Activated gamma-delta T cell treated with Interleukin-2 at 50 U/mL for 16 hours (primary cell): ENCODE results near the gene CLEC2L.
"Not testable (repeated sequence)": the region's sequence is repeated elsewhere in the genome, so short reads cannot be mapped to it uniquely, and the experiment has no call there.

Experiments
- DNase-seq: peaks from one replicate; pipeline ENCODE4 v3.0.0-alpha.2; 2020

CLEC2L gene

DNA sequence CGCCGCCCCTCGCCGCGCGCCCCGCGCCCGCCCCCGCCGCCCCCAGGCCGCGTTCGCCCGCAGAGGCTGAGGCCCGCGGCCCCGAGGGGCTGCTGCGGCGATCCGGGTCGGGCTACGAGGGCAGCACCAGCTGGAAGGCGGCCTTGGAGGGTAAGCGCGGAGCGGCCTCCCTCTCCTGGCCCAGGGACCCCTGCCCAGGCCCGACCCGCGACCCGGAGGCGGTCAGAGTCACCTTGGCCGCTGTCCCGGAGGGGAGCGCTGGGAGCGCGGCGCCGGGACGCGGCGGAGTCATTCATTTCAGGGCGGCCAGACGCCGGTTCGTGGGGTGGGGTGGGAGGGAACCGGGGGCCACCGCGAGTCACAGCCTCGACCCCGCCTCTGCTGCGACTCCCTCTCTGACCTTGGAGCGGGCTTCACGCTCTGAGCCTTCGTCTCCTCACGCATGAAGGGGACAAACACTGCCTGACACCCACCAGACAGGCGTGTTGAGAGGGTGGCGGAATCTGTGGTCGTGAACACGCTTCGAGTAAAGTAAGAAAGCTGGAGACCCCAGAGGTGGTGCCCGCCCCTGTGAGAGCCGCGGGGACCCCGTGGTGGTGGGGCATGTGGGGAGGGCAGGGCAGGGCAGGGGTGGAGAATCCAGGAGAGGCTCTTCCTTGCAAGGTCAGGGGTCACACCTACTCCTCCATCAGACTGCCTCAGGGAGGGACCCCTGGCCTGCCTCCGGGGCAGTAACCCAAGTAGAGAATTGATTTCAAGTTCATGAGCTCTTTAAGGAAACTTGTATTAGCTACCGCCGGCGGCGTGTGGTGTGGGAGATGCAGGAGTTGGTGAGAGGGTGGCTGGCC, 707 bp downstream of the CLEC2L start:
- DNase-seq = no peak

GRCh38 chr7:139525239-139525638, 1.8 kb downstream of the CLEC2L start:
- no peak for DNase-seq

DNA sequence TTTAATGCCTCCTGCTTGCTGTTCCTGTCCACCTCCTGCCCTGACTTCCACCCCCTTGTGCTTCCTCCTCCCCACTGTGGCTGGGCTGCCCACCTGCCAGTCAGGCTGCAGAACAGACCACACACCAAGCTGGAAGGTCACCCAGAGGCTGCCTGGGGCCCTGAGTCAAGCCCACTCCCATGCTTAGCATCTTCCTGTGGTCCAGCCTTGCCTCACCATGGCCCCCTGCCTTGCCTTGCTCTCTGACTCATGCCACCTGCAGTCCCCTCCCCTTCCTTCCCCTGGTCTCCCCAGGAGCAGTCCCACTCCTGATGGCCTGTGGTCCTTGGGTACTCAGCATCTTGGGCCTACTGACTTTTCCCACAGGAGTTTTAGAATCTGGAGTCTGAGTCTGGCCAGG, 2.3 kb downstream of the CLEC2L start:
- no peak for DNase-seq

- DNase-seq = no peak
These were observed 3.4 kb downstream of the CLEC2L start for GRCh38 chr7:139526578-139527544.

DNA sequence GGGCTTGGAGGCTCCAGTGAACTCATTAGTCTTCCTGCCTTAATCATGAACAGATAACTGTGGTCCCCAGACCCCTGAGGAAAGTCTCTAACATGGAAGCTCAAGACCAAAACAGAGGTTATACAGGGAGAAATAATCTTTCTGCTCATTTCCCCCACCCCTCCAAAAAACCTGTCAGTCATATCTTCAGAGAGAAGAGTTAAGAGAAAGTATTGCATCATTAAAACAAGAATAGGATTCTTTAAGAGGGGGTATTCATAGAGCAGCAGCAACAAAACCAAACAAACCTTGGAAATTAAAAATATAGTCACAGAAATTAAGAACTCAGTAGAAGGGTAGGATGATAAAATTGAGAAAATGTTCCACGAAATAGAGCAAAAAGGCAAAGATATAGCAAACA, 7.6 kb downstream of the CLEC2L start:
- no peak for DNase-seq

DNA sequence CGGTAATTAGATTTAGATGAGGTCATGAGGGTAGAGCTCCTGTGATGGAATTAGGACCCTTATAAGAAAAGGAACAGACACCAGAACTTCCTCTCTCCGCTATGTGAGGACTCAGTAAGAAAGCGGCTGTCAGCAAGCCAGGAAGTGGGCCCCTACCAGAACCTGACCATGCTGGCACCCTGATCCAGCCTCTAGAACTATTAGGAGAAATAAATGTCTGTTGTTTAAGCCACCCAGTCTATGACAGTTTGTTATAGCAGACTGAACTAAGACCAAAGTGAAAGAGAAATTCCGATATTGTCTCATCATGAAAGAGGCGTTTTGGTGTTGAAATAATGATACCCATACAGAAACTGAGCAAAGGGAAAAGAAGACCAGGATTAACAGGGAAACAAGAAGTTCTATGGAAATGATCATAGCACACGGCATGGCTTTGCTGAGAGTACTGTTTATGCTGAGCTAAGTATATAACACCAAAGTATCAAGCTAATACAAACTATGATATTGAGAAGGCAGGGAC, 9.2 kb downstream of the CLEC2L start:
- DNase-seq = no peak

GRCh38 chr7:139534096-139534495, 10.6 kb downstream of the CLEC2L start:
- no peak for DNase-seq

- no peak for DNase-seq
These were observed 11.6 kb downstream of the CLEC2L start for GRCh38 chr7:139534966-139535651.

- DNase-seq = no peak
These were observed 12.7 kb downstream of the CLEC2L start for GRCh38 chr7:139536152-139536551.

DNA sequence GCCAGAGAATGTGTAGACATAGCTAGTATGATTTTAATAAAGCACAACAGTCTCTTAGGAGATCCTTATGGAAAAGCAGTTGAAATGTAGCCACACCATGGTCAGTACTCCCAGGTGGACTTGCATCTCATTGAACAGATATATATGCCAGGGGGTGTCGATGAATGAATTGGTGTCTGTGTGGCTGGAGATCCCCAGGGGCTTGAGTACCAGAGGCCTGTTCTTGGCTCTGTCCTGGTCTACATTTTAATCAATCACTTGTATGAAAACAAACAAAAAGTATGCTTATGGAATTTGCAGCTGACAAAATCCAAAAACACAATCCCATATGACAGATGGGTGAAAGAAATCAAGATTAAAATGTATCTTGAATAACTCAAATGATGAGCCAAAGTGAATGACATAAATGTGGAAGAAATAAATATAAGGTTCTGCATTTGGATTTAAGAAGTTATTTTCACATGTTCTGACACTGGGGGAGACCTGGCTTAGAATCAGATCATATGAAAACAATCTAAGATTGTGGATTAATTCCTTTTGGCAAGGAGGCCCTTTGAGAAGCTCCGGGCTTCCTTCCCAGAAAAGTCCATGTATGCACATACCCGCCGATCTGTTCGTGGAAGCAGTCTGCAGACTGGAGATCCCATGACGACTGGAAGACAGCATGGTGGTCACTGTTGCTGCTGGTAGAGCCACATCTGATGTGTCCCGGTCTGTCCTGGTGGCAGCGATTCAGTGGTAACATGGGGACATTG, 15.6 kb downstream of the CLEC2L start:
- no peak for DNase-seq

GRCh38 chr7:139540203-139540602, 16.7 kb downstream of the CLEC2L start:
- DNase-seq = no peak

GRCh38 chr7:139541600-139542307, 18.3 kb downstream of the CLEC2L start:
- DNase-seq = no peak

DNA sequence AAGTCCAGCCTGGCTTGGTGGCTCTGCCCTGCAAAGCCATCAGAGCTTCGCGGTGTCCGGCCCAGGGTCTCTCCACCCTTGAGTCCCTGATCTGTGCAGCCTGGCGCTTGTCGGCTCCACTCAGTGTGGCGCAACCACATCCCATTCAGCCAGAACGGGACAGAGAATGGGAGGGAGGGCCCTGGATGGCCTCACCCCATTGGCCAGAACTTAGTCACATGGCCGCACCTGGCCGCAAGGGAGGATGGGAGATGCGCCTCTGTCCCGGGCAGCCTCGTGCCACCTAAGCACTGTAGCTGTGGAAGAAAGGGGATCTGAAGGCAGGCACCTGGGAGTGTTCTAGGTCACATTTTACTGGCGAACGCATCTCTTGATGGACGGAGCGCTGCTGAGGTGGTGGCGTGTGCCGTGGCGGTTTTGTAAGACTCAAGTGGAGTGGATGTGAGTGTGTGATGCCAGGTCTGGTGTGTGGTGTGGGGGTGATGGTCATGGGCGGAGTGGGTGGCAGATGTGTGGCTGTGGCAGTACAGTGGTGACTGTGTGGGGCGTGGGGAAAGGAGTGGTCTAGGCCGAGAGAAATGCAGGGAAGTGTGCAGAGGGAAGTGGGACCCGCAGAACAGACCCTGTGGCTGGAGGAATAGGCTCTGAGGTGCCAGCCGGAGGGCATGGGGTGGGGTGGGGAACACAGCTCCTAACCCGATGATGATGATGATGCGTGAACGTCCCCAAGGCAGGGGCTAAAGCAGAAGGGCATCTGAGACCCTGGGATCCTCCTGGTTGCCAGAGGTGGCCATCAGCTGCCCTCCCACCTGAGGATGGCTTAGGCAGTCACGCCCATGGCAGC, 19.0 kb downstream of the CLEC2L start:
- no peak for DNase-seq

GRCh38 chr7:139543801-139544603, 20.5 kb downstream of the CLEC2L start:
- no peak for DNase-seq

- no peak for DNase-seq
These were observed 21.2 kb downstream of the CLEC2L start for GRCh38 chr7:139544645-139545044.

GRCh38 chr7:139548302-139549028, 25.0 kb downstream of the CLEC2L start:
- DNase-seq = no peak

DNA sequence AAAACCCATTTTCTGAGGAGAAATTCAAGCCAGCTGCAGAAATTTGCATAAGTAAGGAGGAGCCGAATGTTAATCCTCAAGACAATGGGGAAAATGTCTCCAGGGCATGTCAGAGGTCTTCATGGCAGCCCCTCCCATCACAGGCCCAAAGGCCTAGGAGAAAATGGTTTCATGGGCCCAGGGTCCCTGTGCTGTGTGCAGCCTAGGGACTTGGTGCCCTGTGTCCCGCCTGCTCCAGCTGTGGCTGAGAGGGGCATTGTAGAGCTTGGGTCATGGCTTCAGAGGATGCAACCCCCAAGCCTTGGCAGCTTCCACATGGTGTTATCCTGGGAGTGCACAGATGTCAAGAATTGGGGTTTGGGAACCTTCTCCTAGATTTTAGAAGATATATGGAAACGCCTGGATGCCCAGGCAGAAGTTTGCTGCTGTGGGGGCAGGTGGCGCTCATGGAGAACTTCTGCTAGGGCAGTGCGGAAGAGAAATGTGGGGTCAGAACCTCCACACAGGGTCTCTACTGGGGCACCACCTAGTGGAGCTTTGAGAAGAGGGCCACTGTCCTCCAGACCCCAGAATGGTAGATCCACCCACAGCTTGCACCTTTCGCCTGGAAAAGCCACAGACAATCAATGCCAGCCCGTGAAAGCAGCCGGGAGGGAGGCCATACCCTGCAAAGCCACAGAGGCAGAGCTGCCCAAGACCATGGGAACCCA, 30.7 kb downstream of the CLEC2L start:
- not testable (repeated sequence) for DNase-seq
